ENCODE data around the gene NINL.

NINL gene

GRCh38 chr20:25407311-25408169 is 177.8 kb downstream of the NINL start, which contains the start of gene GINS1:
TSS of gene GINS1 (plus strand) at chr20:25407673. CDS start at chr20:25407821, 148 bp downstream.
- DNase-seq (ENCODE audit: low read depth), result peak; percentile 97
